Testis (tissue), 2 donors: Measurements from ENCODE around the gene TGM6.

Experiments used
- POLR2A ChIP-seq: fragments of 450-650 bp; IDR thresholded peaks from one replicate; pipeline ENCODE4 v1.6.1; 2017; ENCODE audit warnings: antibody characterized with exemption, mild to moderate bottlenecking, moderate library complexity
- TF ChIP-seq, protein P1 (sequence below), 3 experiments: fragments of 450-650 bp in 2 of 3; fragments of 200-600 bp in 1 of 3; sonication (generic) in 1 of 3; IDR thresholded peaks; one replicate each; pipeline ENCODE4 v1.5.1; 2016 to 2019; ENCODE audit warnings: antibody characterized with exemption in 3 of 3, mild to moderate bottlenecking in 2 of 3, moderate library complexity in 1 of 3

DNA sequence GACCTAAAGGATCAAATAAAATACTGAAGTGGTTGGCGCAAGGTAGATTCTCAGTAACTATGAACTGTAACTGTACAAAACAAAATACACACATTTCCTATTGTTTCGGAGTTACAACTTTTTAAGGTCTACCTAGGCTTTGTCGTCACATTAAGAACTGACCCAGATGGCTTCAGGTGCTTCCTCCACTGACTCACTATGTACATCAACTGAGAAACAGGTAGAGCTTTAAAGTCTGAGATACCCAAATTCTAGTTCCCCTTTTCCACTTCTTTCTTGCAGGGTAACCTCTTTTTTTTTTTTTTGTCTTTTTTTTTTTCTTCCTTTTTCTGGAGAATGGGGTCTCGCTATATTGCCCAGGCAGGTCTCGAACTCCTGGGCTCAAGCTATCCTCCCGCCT lies 84.4 kb downstream of the TGM6 start:
- TF ChIP-seq, protein P1, sequence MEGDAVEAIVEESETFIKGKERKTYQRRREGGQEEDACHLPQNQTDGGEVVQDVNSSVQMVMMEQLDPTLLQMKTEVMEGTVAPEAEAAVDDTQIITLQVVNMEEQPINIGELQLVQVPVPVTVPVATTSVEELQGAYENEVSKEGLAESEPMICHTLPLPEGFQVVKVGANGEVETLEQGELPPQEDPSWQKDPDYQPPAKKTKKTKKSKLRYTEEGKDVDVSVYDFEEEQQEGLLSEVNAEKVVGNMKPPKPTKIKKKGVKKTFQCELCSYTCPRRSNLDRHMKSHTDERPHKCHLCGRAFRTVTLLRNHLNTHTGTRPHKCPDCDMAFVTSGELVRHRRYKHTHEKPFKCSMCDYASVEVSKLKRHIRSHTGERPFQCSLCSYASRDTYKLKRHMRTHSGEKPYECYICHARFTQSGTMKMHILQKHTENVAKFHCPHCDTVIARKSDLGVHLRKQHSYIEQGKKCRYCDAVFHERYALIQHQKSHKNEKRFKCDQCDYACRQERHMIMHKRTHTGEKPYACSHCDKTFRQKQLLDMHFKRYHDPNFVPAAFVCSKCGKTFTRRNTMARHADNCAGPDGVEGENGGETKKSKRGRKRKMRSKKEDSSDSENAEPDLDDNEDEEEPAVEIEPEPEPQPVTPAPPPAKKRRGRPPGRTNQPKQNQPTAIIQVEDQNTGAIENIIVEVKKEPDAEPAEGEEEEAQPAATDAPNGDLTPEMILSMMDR (IDR thresholded peaks at IDR 0.05): no peak
- TF ChIP-seq POLR2A: no peak
